Skeletal muscle satellite cell (primary cell): Measurements from ENCODE around the gene SCN3B.
"Not testable (repeated sequence)": the region's sequence is repeated elsewhere in the genome, so short reads cannot be mapped to it uniquely, and the experiment has no call there.

ENCODE experiments used
- H3K27me3 ChIP-seq: 2 replicates; pipeline ENCODE4 v1.7.0; 2013; ENCODE audit warnings: low read length; ENCODE audit not compliant: control insufficient read depth, insufficient read depth
- H3K36me3 ChIP-seq: 2 replicates; pipeline ENCODE4 v1.7.0; 2013; ENCODE audit warnings: mild to moderate bottlenecking, control low read depth, low read length; ENCODE audit not compliant: insufficient read depth
- H3K4me1 ChIP-seq: 2 replicates; pipeline ENCODE4 v1.7.0; 2013; ENCODE audit warnings: low read length; ENCODE audit not compliant: control insufficient read depth, insufficient read depth
- H3K4me2 ChIP-seq: 2 replicates; pipeline ENCODE4 v1.7.0; 2013; ENCODE audit warnings: mild to moderate bottlenecking, low read length
- H3K4me3 ChIP-seq: 2 replicates; pipeline ENCODE4 v1.7.0; 2013; ENCODE audit warnings: low read length
- H3K9ac ChIP-seq: 2 replicates; pipeline ENCODE4 v1.7.0; 2013; ENCODE audit warnings: mild to moderate bottlenecking, low read depth, low read length, moderate library complexity
- H3K9me3 ChIP-seq: replicated peaks from 2 replicates; pipeline ENCODE4 v1.7.0; 2013; ENCODE audit warnings: mild to moderate bottlenecking, control low read depth, low read length

Gene SCN3B

GRCh38 chr11:123683428-123684170 lies 29.2 kb upstream of the SCN3B start:
- Histone ChIP-seq H3K4me3 (no peak overlapping the region), H3K9me3 (no peaks in the 10 kb centered on the region), H3K9ac (no peak overlapping the region), H3K4me1 (no peaks in the 10 kb centered on the region), H3K27me3 (peaks cover 28% of the 10 kb centered on the region), H3K4me2 (no peak overlapping the region), H3K36me3 (no peaks in the 10 kb centered on the region)

GRCh38 chr11:123682696-123683410 lies 28.4 kb upstream of the SCN3B start:
- Histone ChIP-seq H3K9me3 (no peaks in the 10 kb centered on the region), H3K4me3 (no peak overlapping the region), H3K9ac (no peak overlapping the region), H3K27me3 (peaks cover 22% of the 10 kb centered on the region), H3K36me3 (no peaks in the 10 kb centered on the region), H3K4me1 (no peaks in the 10 kb centered on the region), H3K4me2 (no peak overlapping the region)

GRCh38 chr11:123681030-123681429 lies 26.6 kb upstream of the SCN3B start:
- Histone ChIP-seq H3K4me2 (no peak overlapping the region), H3K27me3 (peaks cover 14% of the 10 kb centered on the region), H3K9ac (no peak overlapping the region), H3K9me3 (no peaks in the 10 kb centered on the region), H3K4me1 (no peaks in the 10 kb centered on the region), H3K36me3 (no peaks in the 10 kb centered on the region), H3K4me3 (no peak overlapping the region)

GRCh38 chr11:123678246-123678645 lies 23.8 kb upstream of the SCN3B start:
- H3K4me3 ChIP-seq: no peak overlapping the region

GRCh38 chr11:123677510-123677909 lies 23.1 kb upstream of the SCN3B start:
- no peaks in the 10 kb centered on the region for H3K36me3 ChIP-seq

More at GRCh38 chr11:123678246-123678645, 23.8 kb upstream of the SCN3B start:
- Histone ChIP-seq H3K27me3 (peaks cover 11% of the 10 kb centered on the region), H3K4me2 (no peak overlapping the region), H3K36me3 (no peaks in the 10 kb centered on the region), H3K9ac (no peak overlapping the region), H3K9me3 (no peaks in the 10 kb centered on the region), H3K4me1 (no peaks in the 10 kb centered on the region)

GRCh38 chr11:123674297-123674696 lies 19.9 kb upstream of the SCN3B start:
- H3K4me3 ChIP-seq: no peak overlapping the region
- H3K4me2 ChIP-seq: no peak overlapping the region
- H3K4me1 ChIP-seq: no peaks in the 10 kb centered on the region
- peaks cover 15% of the 10 kb centered on the region for H3K27me3 ChIP-seq
- no peaks in the 10 kb centered on the region for H3K9me3 ChIP-seq
- no peaks in the 10 kb centered on the region for H3K36me3 ChIP-seq
- H3K9ac ChIP-seq: no peak overlapping the region

More at GRCh38 chr11:123677510-123677909, 23.1 kb upstream of the SCN3B start:
- no peak overlapping the region for H3K4me2 ChIP-seq
- H3K9me3 ChIP-seq: no peaks in the 10 kb centered on the region
- peaks cover 5% of the 10 kb centered on the region for H3K27me3 ChIP-seq
- H3K9ac ChIP-seq: no peak overlapping the region
- no peaks in the 10 kb centered on the region for H3K4me1 ChIP-seq
- H3K4me3 ChIP-seq: no peak overlapping the region

- no peaks in the 10 kb centered on the region for H3K4me1 ChIP-seq
- H3K4me2 ChIP-seq: no peak overlapping the region
- no peaks in the 10 kb centered on the region for H3K9me3 ChIP-seq
- H3K36me3 ChIP-seq: no peaks in the 10 kb centered on the region
- H3K9ac ChIP-seq: no peak overlapping the region
- H3K4me3 ChIP-seq: no peak overlapping the region
- peaks cover 19% of the 10 kb centered on the region for H3K27me3 ChIP-seq
Observed at GRCh38 chr11:123672568-123672967, 18.1 kb upstream of the SCN3B start.

- no peak overlapping the region for H3K4me2 ChIP-seq
Observed at GRCh38 chr11:123671534-123671933, 17.1 kb upstream of the SCN3B start.

GRCh38 chr11:123670081-123670480 lies 15.7 kb upstream of the SCN3B start:
- Histone ChIP-seq H3K4me1 (no peaks in the 10 kb centered on the region), H3K36me3 (no peaks in the 10 kb centered on the region), H3K27me3 (peaks cover 19% of the 10 kb centered on the region), H3K9ac (no peak overlapping the region), H3K4me2 (no peak overlapping the region), H3K9me3 (no peaks in the 10 kb centered on the region), H3K4me3 (no peak overlapping the region)

More at GRCh38 chr11:123671534-123671933, 17.1 kb upstream of the SCN3B start:
- Histone ChIP-seq H3K4me3 (no peak overlapping the region), H3K4me1 (no peaks in the 10 kb centered on the region), H3K9ac (no peak overlapping the region), H3K9me3 (no peaks in the 10 kb centered on the region), H3K27me3 (peaks cover 19% of the 10 kb centered on the region), H3K36me3 (no peaks in the 10 kb centered on the region)

- H3K4me2 ChIP-seq: no peak overlapping the region
- no peak overlapping the region for H3K4me3 ChIP-seq
- no peaks in the 10 kb centered on the region for H3K9me3 ChIP-seq
- no peak overlapping the region for H3K9ac ChIP-seq
- no peaks in the 10 kb centered on the region for H3K36me3 ChIP-seq
- H3K27me3 ChIP-seq: peaks cover 12% of the 10 kb centered on the region
- no peaks in the 10 kb centered on the region for H3K4me1 ChIP-seq
Observed at GRCh38 chr11:123665306-123665705, 10.9 kb upstream of the SCN3B start.

- H3K27me3 ChIP-seq: peaks cover 24% of the 10 kb centered on the region
- not testable (repeated sequence) for H3K4me1 ChIP-seq, H3K4me3 ChIP-seq
Observed at GRCh38 chr11:123659965-123660364, 5.5 kb upstream of the SCN3B start.

More at GRCh38 chr11:123659965-123660364, 5.5 kb upstream of the SCN3B start:
- H3K9ac ChIP-seq, H3K9me3 ChIP-seq, H3K4me2 ChIP-seq, H3K36me3 ChIP-seq: not testable (repeated sequence)
